ENCODE data around the gene STXBP2. TPM values are rescaled to one million over a fixed set of nuclear protein-coding genes. Genes with fewer than 3 reads are reported as not detected.

Gene STXBP2
- polyA plus RNA-seq, 4 donors, result 11.6 to 84.1 (median 63.4) TPM

- no peak for DNase-seq (ENCODE audit: low read depth in 4 of 4, low spot score in 3 of 4)
Measured at GRCh38 chr19:7677669-7678311, 40.9 kb downstream of the STXBP2 start.

DNA sequence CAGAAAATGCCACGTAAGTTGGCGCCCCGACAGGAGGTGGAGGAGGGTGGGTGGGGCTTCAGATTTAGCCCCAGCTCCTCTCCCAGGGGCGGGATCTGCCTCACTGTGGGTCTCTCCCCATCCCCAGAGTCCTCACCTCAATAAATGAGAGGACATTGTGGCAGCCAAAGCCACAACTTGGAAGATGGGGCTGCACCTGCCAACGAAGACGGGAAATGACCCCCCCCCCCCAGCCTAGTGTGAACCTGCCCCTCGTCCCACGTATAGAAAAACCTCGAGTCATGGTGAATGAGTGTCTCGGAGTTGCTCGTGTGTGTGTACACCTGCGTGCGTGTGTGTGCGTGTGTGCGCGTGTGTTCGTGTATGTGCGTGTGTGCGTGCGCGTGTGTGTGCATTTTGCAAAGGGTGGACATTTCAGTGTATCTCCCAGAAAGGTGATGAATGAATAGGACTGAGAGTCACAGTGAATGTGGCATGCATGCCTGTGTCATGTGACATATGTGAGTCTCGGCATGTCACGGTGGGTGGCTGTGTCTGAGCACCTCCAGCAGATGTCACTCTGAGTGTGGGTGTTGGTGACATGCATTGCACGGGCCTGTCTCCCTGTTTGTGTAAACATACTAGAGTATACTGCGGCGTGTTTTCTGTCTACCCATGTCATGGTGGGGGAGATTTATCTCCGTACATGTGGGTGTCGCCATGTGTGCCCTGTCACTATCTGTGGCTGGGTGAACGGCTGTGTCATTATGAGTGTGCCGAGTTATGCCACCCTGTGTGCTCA, 42.3 kb downstream of the STXBP2 start:
- DNase-seq (ENCODE audit: low read depth in 4 of 4, low spot score in 3 of 4), result no peak

DNA sequence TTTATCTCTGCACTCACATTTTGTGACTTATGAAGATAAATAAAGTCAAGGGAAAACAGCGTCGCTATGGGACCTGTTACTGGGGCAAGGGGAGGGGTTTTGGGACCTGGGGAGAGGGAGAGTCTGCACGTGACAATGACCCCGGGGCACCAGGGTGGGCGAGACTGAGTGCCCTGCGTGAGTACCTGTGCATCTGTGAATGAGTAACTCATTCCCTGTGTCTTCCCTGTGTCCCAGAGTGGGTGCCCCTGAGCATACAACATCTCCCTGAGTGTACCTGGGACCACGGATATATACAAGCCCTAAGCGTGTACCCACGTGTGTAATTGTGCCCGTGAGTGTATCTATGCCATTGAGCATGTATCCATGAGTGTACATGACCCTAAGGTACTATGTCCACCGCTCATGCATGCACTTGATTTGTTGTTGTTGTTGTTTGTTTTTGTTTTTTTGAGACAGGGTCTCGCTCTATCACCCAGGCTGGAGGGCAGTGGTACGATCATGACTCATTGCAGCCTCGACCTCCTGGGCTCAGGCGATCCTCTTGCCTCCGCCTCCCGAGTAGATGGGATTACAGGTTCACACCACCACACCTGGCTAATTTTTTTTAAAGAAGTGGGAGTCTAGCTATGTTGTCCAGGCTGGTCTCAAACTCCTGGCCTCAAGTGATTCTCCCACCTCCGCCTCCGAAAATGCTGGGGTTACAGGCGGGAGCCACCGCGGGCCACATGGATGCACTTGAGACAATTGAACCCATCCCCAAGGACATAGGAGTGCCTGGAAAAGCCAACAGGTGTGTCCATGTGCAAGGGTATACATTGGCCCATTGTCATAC, 43.1 kb downstream of the STXBP2 start:
- DNase-seq (ENCODE audit: low read depth in 4 of 4, low spot score in 3 of 4), result no peak

DNA sequence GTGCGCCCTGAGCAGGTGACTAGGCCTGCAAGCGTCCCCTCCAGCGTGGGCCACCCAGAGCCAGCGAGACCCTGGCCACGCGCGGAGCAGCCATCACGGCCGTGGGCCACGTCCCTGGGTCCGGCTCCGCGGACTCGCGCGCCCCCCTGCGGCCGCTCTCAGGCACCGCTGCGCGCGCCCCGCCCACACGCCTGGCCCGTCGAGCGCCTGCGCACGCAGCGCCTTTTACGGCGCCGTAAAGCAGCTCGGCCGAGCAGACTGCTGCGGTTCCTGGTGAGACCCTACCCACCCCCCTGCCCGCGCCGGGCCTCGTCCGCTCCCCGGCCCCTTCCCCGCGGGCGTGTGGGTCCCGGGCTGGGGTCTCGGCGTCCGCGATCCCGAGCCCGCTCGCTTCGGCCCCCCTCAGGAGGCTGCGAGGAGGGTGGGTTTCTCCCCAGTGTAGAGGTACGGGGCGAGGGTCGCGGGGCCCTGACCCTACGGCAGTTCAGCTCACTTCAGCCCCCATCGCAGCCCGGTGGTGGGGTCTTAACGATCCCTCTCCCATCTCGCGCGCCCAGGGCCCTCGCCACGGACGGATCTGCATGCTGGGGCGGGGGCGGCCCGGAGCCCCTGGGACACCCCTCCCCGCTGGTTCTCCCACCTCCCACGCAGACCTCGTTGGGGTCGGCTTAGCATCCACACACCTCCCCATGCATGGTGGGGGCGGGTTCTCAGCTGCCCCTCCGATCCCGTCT, 43.9 kb downstream of the STXBP2 start, which contains the start of gene TRAPPC5:
TRAPPC5 (plus strand) TSS at position 228 of the 734 bp plus-strand sequence. CDS start 1,421 bp downstream, outside the sequence.
- peak; percentile 62 to 82 (median 77) for DNase-seq (ENCODE audit: low read depth in 4 of 4, low spot score in 3 of 4)

GRCh38 chr19:7681340-7682174, 44.6 kb downstream of the STXBP2 start:
- DNase-seq (ENCODE audit: low read depth in 4 of 4, low spot score in 3 of 4), result peak; percentile 57 to 67 (median 61)

- no peak for DNase-seq (ENCODE audit: low read depth in 4 of 4, low spot score in 3 of 4)
Measured at GRCh38 chr19:7682175-7682855, 45.4 kb downstream of the STXBP2 start.

DNA sequence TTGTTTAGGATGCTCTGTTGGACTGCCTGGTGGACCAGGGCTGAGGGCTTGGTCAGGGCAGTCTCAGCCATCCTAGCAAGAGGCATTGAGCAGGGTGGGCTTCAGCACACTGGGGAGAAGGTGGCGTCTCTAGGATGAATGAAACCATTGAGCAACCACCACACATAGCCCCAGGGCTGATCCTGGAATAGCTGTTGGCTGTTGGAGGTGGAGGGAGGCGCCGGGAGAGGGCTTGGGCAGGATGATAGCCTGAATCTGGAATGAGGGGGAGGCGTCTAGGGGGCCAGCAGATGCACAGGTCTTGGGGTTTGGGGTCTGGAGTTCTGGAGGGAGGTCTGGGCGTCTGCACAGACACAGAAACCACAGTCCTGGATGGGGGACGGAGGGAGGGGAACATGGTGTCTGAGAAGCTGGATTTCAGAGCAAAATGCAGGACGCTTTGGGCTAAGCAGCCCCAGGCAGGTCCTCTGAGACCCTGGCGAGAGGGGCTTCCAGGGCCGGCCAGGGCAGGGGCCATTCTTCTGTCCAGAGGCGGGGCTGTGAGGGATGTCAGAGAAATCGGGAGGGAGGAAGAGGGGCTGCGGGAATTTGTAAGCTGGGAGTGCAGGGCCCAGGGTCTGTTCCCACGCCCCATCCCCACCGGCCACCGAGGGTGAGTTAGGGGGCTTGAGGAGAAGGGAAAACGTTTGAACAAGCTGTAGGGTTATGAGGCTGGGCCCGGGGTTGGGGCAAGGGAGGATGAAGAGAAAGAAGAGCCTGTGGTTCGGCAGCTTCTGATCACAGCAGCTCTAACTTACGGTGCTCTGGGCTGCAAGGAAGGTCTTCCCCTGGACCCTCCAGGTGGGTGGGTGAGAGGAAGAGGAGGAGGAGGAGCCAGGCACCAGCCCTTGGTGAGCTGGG, 48.9 kb downstream of the STXBP2 start:
- DNase-seq (ENCODE audit: low read depth in 4 of 4, low spot score in 3 of 4), result no peak

GRCh38 chr19:7687177-7687576, 50.3 kb downstream of the STXBP2 start:
- DNase-seq (ENCODE audit: low read depth in 4 of 4, low spot score in 3 of 4), result no peak

- no peak for DNase-seq (ENCODE audit: low read depth in 4 of 4, low spot score in 3 of 4)
Measured at GRCh38 chr19:7689165-7689564, 52.3 kb downstream of the STXBP2 start.

- no peak for DNase-seq (ENCODE audit: low read depth in 4 of 4, low spot score in 3 of 4)
Measured at GRCh38 chr19:7690779-7691258, 53.9 kb downstream of the STXBP2 start.

- no peak for DNase-seq (ENCODE audit: low read depth in 4 of 4, low spot score in 3 of 4)
Measured at GRCh38 chr19:7691497-7691896, 54.6 kb downstream of the STXBP2 start.

GRCh38 chr19:7692417-7693088, 55.6 kb downstream of the STXBP2 start:
- DNase-seq (ENCODE audit: low read depth in 4 of 4, low spot score in 3 of 4), result no peak

GRCh38 chr19:7694499-7694898, 57.6 kb downstream of the STXBP2 start:
- no peak for DNase-seq (ENCODE audit: low read depth in 4 of 4, low spot score in 3 of 4)
